ENCODE measurements around the gene SOHLH1. TPM values are rescaled to one million over a fixed set of nuclear protein-coding genes. Genes with fewer than 3 reads are reported as not detected.

Gene SOHLH1
- total RNA-seq, 1 experiment from 2014 or later, result not detected

DNA sequence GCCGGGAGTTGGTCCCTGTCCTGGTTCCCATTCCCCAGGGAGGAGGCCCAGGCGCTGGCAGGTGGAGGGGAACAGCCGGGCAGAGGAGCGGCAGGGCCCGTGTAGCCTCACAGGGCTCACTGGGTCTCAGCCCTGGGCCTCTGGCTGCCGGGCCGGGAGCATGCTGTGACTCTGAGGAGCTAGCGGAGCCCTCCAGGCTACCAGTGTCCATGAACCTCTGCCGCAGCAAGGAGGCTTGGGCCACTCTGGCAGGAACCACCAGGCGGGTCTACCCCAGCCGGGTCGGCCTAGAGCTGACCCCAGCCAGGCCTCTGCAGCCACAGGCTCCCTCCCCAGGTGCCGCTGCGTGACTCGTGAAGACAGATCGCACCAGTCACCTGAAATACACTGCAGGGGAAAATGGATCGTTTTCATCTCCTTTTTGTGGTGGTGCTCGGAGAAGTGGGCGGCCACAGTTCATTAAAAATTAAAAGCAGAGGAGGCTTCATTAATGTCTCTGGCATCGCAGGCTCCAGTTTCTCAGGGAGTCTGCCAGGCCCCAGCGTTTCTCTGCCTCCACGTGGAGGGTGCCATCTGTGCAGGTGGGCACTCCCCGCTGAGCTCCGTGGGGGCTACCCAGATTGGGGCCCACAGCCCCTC lies 46.5 kb upstream of the SOHLH1 start:
- ChIA-PET POLR2A (no interaction called here), CTCF (no interaction called here)
- no peak overlapping the region for H3K27ac Mint-ChIP-seq (ENCODE audit: low read depth, unreplicated experiment)
- H3K9me3 Mint-ChIP-seq (ENCODE audit: unreplicated experiment), result no peaks in the 10 kb centered on the region
- no TSS peak for BruUV-seq (replicated peaks)
- TF ChIP-seq, protein P1, sequence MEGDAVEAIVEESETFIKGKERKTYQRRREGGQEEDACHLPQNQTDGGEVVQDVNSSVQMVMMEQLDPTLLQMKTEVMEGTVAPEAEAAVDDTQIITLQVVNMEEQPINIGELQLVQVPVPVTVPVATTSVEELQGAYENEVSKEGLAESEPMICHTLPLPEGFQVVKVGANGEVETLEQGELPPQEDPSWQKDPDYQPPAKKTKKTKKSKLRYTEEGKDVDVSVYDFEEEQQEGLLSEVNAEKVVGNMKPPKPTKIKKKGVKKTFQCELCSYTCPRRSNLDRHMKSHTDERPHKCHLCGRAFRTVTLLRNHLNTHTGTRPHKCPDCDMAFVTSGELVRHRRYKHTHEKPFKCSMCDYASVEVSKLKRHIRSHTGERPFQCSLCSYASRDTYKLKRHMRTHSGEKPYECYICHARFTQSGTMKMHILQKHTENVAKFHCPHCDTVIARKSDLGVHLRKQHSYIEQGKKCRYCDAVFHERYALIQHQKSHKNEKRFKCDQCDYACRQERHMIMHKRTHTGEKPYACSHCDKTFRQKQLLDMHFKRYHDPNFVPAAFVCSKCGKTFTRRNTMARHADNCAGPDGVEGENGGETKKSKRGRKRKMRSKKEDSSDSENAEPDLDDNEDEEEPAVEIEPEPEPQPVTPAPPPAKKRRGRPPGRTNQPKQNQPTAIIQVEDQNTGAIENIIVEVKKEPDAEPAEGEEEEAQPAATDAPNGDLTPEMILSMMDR (IDR thresholded peaks at IDR 0.05; ENCODE audit: unreplicated experiment), result no peak
- H3K36me3 Mint-ChIP-seq (ENCODE audit: insufficient read depth, unreplicated experiment), result no peaks in the 10 kb centered on the region
- intact Hi-C loops (cut with micrococcal nuclease), result no loop called here
- no peak for DNase-seq (ENCODE audit: unreplicated experiment)
- peaks cover 5% of the 10 kb centered on the region for H3K4me1 Mint-ChIP-seq (ENCODE audit: insufficient read depth, unreplicated experiment)
- H3K27me3 Mint-ChIP-seq (ENCODE audit: insufficient read depth, unreplicated experiment), result peaks cover 26% of the 10 kb centered on the region
- no peak overlapping the region for H3K4me3 Mint-ChIP-seq (ENCODE audit: unreplicated experiment)

DNA sequence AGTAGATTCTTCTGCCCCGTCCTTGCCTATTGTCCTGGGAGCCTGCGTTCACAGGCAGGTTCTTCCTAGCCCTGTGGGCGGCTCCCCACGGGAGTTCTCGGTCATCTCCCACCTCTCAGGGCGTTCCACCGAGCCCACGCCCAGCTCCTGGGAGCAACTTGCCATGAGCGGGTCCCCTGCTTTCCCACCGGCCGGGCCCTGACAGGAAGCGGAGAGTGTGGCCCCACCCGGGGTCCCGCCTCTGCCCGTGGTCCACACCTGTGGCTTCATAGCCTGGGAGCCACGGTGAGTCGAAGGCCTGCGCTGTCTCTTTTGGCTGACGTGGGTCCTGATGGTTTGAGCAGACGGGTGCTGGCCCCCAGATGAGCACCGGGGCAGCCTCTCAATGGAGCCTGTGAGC lies 45.9 kb upstream of the SOHLH1 start:
- Mint-ChIP-seq H3K4me1 (ENCODE audit: insufficient read depth, unreplicated experiment) (peaks cover 5% of the 10 kb centered on the region), H3K9me3 (ENCODE audit: unreplicated experiment) (no peaks in the 10 kb centered on the region), H3K36me3 (ENCODE audit: insufficient read depth, unreplicated experiment) (no peaks in the 10 kb centered on the region), H3K4me3 (ENCODE audit: unreplicated experiment) (no peak overlapping the region), H3K27ac (ENCODE audit: low read depth, unreplicated experiment) (no peak overlapping the region), H3K27me3 (ENCODE audit: insufficient read depth, unreplicated experiment) (peaks cover 26% of the 10 kb centered on the region)
- intact Hi-C loops (cut with micrococcal nuclease), result no loop called here
- POLR2A ChIA-PET, result no interaction called here
- TF ChIP-seq, protein P1 (IDR thresholded peaks at IDR 0.05; ENCODE audit: unreplicated experiment), result no peak
- BruUV-seq (replicated peaks), result no TSS peak
- no peak for DNase-seq (ENCODE audit: unreplicated experiment)
- CTCF ChIA-PET, result no interaction called here

DNA sequence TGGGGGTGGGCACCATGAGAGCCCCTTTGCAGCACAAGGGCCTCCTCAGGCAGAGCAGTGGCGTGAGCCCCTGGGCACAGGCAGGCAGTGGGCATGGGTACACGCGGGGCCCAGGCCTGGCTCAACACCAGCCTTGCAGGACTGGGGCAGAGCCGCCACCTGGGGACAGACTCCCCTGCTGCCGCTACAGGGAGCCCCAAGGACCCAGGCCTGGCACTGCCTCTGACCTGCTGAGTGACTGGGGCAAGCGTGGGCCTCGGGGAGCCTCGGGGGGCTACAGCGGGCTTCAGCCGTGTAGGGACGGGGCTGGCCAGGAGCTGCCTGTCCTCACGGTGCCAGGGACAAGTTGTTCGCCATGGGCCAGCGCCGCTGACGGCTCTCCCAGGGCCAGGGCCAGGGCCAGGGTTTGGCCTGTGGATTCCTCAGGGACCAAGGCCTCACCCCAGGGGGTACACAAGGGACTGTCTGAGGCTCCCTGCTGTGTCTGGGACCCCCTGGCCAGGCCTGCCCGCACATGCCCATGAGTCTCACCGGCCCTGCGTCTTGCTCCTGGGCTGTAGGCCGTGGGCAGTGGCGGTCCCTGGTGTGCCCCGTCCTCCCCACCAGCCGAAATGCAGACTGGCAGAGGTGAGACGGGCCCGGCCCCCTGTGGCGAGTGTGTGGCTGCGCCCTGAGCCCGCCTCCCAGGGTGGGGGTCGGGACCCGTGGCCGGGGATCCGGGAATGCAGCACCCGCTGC lies 45.2 kb upstream of the SOHLH1 start:
- intact Hi-C loops (cut with micrococcal nuclease), result no loop called here
- TF ChIP-seq, protein P1 (IDR thresholded peaks at IDR 0.05; ENCODE audit: unreplicated experiment), result no peak
- BruUV-seq (replicated peaks), result no TSS peak
- no peak for DNase-seq (ENCODE audit: unreplicated experiment)
- no peaks in the 10 kb centered on the region for H3K36me3 Mint-ChIP-seq (ENCODE audit: insufficient read depth, unreplicated experiment)
- no peak overlapping the region for H3K4me3 Mint-ChIP-seq (ENCODE audit: unreplicated experiment)
- peaks cover 26% of the 10 kb centered on the region for H3K27me3 Mint-ChIP-seq (ENCODE audit: insufficient read depth, unreplicated experiment)
- H3K9me3 Mint-ChIP-seq (ENCODE audit: unreplicated experiment), result no peaks in the 10 kb centered on the region
- H3K4me1 Mint-ChIP-seq (ENCODE audit: insufficient read depth, unreplicated experiment), result peaks cover 5% of the 10 kb centered on the region
- no peak overlapping the region for H3K27ac Mint-ChIP-seq (ENCODE audit: low read depth, unreplicated experiment)
- CTCF ChIA-PET, result no interaction called here
- POLR2A ChIA-PET, result no interaction called here

DNA sequence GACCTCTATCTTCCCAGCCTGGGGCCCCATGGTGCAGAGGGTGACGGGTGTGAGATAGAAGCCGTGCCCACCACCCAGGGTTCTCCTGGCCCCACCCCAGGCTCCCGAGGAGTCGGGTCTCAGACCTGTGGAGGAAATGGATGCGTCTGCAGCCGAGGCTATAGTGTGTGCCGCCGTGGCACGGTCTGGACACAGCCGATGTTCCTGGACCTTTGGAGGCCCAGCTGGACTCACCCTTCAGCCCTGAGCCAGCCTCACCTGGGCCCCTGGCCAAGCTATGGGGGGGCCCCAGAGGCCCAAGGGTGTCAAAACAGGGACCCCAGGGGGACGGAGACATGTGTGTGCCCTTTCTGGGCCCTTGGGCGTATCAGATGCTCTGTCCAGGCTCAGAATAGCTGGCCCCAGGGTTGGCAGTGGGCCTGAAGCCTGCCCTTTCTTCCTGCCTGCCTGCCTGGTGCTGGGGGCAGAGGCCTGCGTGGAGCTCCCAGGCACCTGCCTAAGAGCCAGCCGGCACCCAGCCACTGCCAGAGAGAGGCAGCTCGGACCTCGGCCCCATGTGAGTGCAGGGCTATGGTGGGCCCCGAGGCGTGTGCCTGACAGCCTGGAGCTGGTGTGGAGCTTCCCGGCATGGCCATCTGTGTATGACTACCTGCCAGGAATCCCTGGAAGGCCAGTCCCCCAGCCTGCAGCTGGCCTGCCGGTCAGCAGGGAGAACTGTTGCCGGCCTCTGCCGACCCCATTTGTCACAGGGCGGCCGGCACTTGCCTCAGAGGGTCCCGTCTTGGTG lies 44.5 kb upstream of the SOHLH1 start:
- CTCF ChIA-PET, result no interaction called here
- Mint-ChIP-seq H3K4me1 (ENCODE audit: insufficient read depth, unreplicated experiment) (peaks cover 5% of the 10 kb centered on the region), H3K4me3 (ENCODE audit: unreplicated experiment) (no peak overlapping the region), H3K27me3 (ENCODE audit: insufficient read depth, unreplicated experiment) (peaks cover 26% of the 10 kb centered on the region), H3K27ac (ENCODE audit: low read depth, unreplicated experiment) (no peak overlapping the region), H3K9me3 (ENCODE audit: unreplicated experiment) (no peaks in the 10 kb centered on the region), H3K36me3 (ENCODE audit: insufficient read depth, unreplicated experiment) (no peaks in the 10 kb centered on the region)
- no TSS peak for BruUV-seq (replicated peaks)
- no peak for DNase-seq (ENCODE audit: unreplicated experiment)
- POLR2A ChIA-PET, result no interaction called here
- TF ChIP-seq, protein P1 (IDR thresholded peaks at IDR 0.05; ENCODE audit: unreplicated experiment), result no peak
- intact Hi-C loops (cut with micrococcal nuclease), result no loop called here
